IPS-NIHi7 (cell line): ENCODE measurements around the gene NUDC.
A peak's percentile ranks its signal among the peaks of the same experiment; 100 is the strongest.

Experiments used
- DNase-seq: peaks from one replicate; pipeline ENCODE4 v3.0.0; 2012; ENCODE audit warnings: mixed read lengths; ENCODE audit errors: extremely low spot score

The NUDC gene

GRCh38 chr1:26951216-26951615 is 29.7 kb downstream of the NUDC start:
- DNase-seq = no peak

- DNase-seq = no peak
These were observed 30.4 kb downstream of the NUDC start for GRCh38 chr1:26951821-26952497.

- DNase-seq = no peak
These were observed 31.8 kb downstream of the NUDC start for GRCh38 chr1:26953374-26953773.

GRCh38 chr1:26956321-26956720 is 34.8 kb downstream of the NUDC start:
- DNase-seq = no peak

- DNase-seq = no peak
These were observed 35.8 kb downstream of the NUDC start for GRCh38 chr1:26957306-26957705.

GRCh38 chr1:26959270-26959669 is 37.7 kb downstream of the NUDC start:
- no peak for DNase-seq

GRCh38 chr1:26959722-26960624 is 38.4 kb downstream of the NUDC start, which contains the start of gene KDF1:
Gene KDF1 (minus strand): TSS chr1:26960468. CDS start chr1:26952380, 8,088 bp downstream.
- peak; percentile 95 for DNase-seq

- no peak for DNase-seq
These were observed 39.1 kb downstream of the NUDC start for GRCh38 chr1:26960625-26960966.

GRCh38 chr1:26961826-26962225 is 40.3 kb downstream of the NUDC start:
- DNase-seq = no peak

GRCh38 chr1:26965213-26965612 is 43.7 kb downstream of the NUDC start:
- no peak for DNase-seq

GRCh38 chr1:26965628-26966027 is 44.1 kb downstream of the NUDC start:
- no peak for DNase-seq

- no peak for DNase-seq
These were observed 49.3 kb downstream of the NUDC start for GRCh38 chr1:26970810-26971209.

- DNase-seq = no peak
These were observed 50.0 kb downstream of the NUDC start for GRCh38 chr1:26971590-26971989.

- DNase-seq = no peak
These were observed 50.8 kb downstream of the NUDC start for GRCh38 chr1:26972390-26972789.

GRCh38 chr1:26972821-26973220 is 51.3 kb downstream of the NUDC start:
- no peak for DNase-seq

GRCh38 chr1:26976621-26977510 is 55.3 kb downstream of the NUDC start:
- no peak for DNase-seq

- no peak for DNase-seq
These were observed 57.4 kb downstream of the NUDC start for GRCh38 chr1:26978901-26979300.

- no peak for DNase-seq
These were observed 59.8 kb downstream of the NUDC start for GRCh38 chr1:26981146-26981846.

GRCh38 chr1:26983863-26984262 is 62.3 kb downstream of the NUDC start:
- DNase-seq = no peak

- no peak for DNase-seq
These were observed 62.7 kb downstream of the NUDC start for GRCh38 chr1:26984291-26984690.

- DNase-seq = no peak
These were observed 65.1 kb downstream of the NUDC start for GRCh38 chr1:26986658-26987057.
